GM19023 (cell line): Measurements from ENCODE around the gene NOS3.

ENCODE experiments used
- ATAC-seq: cut with Tn5 transposase; IDR thresholded peaks from one replicate; pipeline ENCODE4 v1.9.1; 2021; ENCODE audit warnings: mild to moderate bottlenecking, moderate library complexity; ENCODE audit not compliant: unreplicated experiment

NOS3 gene

DNA sequence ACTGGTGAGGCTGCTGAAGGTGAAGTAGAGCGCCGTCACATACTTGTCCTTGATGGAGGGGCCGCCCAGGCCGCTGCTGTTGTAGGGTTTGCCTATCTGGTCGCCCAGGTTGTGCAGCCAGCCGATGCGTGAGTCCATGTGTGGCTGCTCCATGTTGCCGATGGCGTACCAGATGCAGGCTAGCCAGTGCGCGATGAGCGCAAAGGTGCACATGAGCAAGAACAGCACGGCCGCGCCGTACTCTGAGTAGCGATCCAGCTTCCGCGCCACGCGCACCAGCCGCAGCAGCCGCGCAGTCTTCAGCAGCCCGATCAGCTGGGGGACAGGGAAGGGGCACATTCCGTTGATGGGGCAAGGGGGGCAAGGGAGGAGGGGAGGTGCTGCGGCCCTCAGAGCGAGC is 39.3 kb upstream of the NOS3 start:
- ATAC-seq: no peak

DNA sequence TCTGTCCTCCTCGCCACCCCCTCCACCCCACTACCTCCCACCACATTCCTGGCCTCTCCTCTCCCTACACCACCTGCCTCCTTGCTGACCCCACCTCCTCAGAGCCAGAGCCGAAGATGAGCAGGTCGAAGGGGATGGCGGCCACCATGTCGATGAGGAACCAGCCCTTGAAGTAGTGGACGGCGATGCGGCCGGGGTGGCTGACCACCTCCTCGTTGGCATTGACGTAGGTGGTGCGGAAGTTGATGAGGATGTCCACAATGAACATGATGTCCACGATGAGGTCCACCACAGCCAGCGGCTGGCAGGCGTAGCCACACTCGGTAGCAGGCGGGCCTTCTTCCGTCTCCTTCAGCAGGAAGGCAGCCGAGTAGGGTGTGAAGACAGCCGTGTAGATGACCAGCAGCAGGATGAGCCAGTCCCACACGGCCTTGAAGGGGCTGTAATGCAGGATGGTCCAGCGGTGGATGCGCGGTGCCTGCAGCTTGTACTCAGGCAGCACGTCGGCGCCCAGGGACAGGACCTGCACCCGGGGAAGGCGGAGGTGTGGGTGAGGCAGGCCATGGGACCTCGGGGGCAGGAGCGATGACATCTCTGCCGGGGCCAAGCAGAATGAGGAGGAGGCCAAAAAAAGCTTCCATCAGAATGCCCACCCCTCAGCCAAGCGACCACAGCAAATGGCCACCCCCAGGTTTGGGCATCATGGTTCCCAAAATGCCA is 38.3 kb upstream of the NOS3 start:
- no peak for ATAC-seq

DNA sequence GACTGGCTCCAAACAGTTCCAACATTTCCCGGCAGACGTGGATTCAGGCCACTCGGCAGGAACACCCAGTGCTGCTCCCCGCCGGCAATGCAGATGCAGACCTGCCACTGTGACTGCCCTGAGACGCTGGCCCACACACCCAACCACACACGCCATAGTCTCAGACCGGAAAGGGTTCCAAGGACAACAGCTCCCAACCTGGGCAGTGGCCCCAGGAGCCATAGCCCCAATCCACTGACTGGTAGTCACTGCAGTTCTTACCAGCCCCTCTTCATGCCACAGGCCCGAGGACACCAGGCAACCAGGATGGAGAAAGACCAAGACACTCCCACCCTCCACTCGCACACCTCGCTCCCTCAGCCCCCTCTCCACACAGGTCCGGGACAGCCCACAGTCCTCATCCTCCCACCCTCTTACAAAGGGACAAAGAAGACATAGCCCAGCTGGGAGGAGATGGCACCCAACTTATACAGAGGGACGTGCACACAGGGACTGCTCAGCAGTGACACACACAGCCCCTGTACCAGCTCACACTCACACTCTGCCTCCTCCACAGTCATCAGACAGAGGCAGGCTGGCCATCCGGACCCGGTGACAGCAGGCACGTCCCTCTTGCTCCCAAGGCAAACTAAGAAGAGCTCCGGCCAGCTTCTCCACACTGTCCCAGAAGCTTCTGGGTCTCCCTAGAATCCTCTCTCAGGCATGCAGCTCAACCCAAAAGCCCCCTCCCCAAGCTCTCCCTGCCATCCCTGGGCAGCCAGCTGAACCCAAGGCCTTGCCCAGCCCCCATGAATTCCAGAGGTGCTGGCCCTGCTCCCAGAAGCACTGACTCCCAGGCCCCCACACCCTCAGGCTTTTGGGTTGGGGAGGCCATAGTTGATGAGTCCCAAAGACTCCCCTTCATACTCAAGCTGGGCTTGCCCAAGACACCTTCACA is 37.5 kb upstream of the NOS3 start:
- ATAC-seq: no peak

DNA sequence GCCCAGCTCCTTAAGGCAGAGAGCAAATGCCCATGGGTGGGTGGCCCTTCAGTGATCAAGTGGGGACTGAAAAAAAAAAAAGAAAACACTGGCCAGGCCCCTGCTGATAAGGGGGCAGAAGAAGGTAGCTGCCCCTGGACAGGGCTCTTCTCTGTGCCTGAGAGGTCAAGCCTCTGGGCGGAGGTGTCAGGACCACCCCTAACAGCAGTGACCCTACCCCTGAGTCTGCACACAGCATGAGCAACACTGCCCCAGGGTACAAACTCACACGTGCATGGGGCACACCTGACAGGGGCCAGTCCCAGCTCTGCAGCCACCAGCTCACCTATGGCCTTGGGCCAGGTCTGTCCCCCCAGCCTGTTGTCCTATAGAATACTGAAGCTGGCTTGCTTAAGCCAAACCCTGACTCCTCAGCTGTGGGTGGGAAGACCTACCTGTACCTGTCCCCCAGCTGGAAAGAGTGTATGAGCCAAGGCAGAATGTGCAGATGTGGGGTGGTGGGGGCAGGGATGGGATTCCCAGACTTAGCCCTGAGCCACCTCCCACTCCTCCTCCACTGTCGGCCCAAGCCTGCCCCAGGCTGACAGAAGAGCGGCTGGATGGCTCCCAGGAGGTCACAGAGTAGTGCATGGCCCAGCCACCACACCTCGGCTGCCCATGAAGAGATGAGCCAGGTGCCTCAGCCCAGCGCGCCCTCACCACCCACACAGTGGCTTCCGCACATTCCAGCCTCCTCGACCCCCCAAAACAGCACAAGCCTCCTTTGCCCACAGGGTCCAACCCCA is 36.4 kb upstream of the NOS3 start:
- ATAC-seq: no peak

- ATAC-seq: no peak
Observed at GRCh38 chr7:150954986-150955518, 35.8 kb upstream of the NOS3 start.

GRCh38 chr7:150955519-150956394 is 35.1 kb upstream of the NOS3 start:
- ATAC-seq: no peak

DNA sequence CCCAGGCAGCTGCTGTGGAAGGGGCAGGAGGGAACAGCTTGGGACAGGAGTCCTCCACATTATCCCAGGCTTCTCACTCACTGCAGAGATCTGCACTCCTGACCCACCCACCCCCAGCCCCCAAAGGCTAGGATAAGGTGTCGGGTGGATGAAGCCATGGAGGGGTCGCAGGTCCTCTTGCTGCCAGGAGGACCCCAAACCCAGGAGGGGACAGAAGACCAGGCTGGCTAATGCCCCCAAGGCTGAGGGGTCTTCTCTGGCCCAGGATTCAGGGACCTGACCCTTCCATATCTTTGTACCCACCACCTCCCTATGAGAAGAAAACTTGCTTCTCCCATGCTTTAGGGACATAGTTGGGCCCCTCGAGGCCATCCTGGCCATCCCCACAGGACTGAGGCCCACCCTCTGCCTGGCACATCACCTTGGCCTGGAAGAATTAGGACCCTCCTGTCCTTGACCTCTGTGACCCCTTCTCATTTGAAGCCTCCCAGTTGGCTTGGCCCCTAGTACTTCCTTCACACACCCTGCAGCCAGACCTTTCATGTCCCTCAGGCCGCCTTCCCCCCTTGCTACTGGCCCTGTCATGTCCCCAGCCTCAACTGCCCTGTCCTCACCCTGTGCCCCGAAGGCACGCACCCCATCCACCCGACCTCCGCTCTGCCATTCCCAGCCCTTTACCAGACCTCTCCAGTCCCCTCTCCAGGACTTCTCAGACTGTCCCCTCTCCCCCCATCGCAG is 34.3 kb upstream of the NOS3 start:
- ATAC-seq: no peak

DNA sequence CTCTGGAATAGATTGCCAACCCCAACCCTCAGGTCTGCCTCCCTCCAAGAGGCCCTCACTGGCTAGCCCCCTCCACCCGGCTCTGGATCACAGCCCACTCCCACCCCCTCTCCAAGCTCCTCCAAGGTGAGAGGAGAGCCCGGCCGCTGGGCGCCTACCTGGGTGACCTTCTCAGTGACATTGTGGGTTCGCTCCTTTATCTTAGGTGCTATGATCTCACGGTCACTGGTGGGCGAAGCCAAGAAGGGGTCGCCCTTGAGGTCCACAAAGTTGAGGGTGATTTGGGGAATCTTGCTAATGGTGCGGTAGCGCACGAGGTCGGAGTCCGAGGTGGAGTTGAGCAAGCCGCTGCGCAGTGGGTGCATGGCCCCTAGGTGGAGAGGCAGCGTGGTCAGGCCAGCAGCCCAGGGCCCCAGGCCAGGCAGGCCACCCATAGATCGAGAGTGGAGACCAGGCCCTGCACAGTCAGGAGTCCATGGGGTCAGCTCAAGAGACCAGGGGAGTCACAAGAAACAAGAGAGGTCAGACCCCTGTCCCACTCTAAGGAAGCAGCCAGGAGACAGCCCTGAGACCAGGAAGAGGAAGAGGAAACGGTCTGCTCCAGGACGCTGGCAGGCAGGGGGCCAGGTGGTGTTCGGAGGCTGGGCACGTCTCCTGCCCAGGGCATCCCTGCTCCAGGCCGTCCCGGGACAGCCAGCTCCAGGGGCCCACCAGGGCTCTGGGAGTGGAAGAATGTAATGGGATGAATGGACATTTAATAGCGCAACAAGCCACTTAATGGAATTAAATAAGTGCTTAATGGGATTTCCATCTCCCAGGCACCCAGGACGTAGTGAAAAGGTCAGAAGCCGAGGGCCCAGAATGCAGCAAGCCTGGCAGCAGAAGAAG is 33.4 kb upstream of the NOS3 start:
- ATAC-seq: no peak

- ATAC-seq: no peak
Observed at GRCh38 chr7:150958062-150958552, 32.7 kb upstream of the NOS3 start.

DNA sequence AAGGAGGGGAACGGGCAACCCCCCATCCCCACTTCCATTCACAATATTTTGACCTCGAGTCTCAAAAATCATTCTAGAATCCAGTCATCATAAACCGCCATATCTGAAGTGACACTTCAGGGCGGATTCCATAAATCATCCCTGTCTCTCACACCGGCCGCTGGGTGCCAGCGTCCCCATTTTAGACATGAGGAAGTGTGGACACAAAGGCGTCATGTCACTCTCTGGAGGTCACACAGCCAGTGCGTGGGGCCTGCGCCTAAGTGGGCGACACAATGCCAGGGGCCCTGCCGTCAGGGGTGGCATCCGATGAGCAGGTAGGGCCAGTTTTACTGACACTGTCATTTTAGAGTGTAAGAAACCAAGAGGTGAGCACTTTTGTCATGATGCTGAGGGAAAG is 32.2 kb upstream of the NOS3 start:
- ATAC-seq: no peak

- no peak for ATAC-seq
Observed at GRCh38 chr7:150959081-150959480, 31.7 kb upstream of the NOS3 start.

- ATAC-seq: no peak
Observed at GRCh38 chr7:150959739-150960734, 30.8 kb upstream of the NOS3 start.

DNA sequence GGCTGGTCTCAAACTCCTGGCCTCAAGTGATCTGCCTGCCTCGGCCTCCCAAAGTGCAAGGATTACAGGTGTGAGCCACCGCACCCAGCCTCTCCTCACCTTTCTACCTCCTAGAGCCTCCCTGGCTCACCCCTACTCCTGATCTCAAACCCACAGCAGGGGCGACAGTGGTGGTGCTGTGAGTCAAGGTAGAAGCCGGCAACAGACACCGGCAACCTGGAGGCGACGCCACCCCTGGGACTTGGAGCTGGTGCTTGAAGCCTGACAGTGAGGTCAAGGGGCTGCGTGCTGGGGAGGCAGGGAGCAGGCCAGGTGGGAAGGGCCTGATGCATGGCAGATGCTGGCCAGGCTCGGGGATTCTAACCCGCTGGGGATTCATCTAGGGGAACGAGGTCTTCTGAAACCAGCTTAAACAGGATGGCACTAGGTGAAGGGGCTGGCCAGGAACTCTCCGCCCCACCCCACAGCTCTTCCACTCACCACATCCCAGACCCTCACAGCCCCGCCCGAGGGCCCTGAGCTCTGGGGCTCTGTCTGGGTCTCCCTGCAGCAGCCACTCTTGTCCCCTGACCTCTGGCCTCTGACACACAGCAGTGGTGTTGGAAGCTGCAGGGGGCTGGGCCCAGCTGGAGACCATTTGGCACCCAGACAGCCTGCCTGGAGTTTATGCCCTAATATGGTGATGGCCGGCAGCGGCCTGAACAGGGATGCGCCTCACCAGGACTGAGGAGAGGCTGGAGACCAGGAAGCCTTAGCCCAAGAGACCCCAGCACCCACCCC is 29.1 kb upstream of the NOS3 start:
- no peak for ATAC-seq

- ATAC-seq: no peak
Observed at GRCh38 chr7:150962290-150962552, 28.6 kb upstream of the NOS3 start.

- ATAC-seq: peak; percentile 79
Observed at GRCh38 chr7:150962553-150963399, 28.0 kb upstream of the NOS3 start.
